H9 (cell line): Measurements from ENCODE around the gene ACADM. TPM values are rescaled to one million over a fixed set of nuclear protein-coding genes. Genes with fewer than 3 reads are reported as not detected.

ENCODE experiments used
- DNase-seq: peaks from one replicate; pipeline ENCODE4 v3.0.0-alpha.2; 2017
- H2AFZ ChIP-seq: one replicate; pipeline ENCODE4 v1.6.1; 2013; ENCODE audit warnings: mild to moderate bottlenecking, low read length, control low read depth, moderate library complexity
- H2AK5ac ChIP-seq: 2 replicates; pipeline ENCODE4 v1.6.1; 2013; ENCODE audit warnings: low read length, control low read depth, mixed read lengths; ENCODE audit not compliant: insufficient read length
- H2BK120ac ChIP-seq: one replicate; pipeline ENCODE4 v1.6.1; 2013; ENCODE audit warnings: low read depth, mild to moderate bottlenecking, low read length, control low read depth, inconsistent platforms; ENCODE audit not compliant: poor library complexity, severe bottlenecking
- H2BK12ac ChIP-seq: 2 replicates; pipeline ENCODE4 v1.6.1; 2013; ENCODE audit warnings: low read length, control low read depth, mixed read lengths, low read depth; ENCODE audit not compliant: insufficient read length
- H2BK15ac ChIP-seq: 2 replicates; pipeline ENCODE4 v1.6.1; 2013; ENCODE audit warnings: low read depth, low read length, control low read depth
- H2BK20ac ChIP-seq: one replicate; pipeline ENCODE4 v1.6.1; 2013; ENCODE audit warnings: low read depth, mild to moderate bottlenecking, low read length, control low read depth, inconsistent platforms; ENCODE audit not compliant: poor library complexity, severe bottlenecking
- H2BK5ac ChIP-seq: 2 replicates; pipeline ENCODE4 v1.6.1; 2013; ENCODE audit warnings: low read length, control low read depth, mixed read lengths; ENCODE audit not compliant: insufficient read length
- H3K14ac ChIP-seq: 2 replicates; pipeline ENCODE4 v1.6.1; 2013; ENCODE audit warnings: low read length, control low read depth; ENCODE audit not compliant: insufficient read depth
- H3K18ac ChIP-seq: 2 replicates; pipeline ENCODE4 v1.6.1; 2013; ENCODE audit warnings: low read depth, mild to moderate bottlenecking, mixed read lengths, low read length, control low read depth; ENCODE audit not compliant: insufficient read length
- H3K23ac ChIP-seq: 2 replicates; pipeline ENCODE4 v1.6.1; 2013; ENCODE audit warnings: low read length, control low read depth, mixed read lengths, low read depth; ENCODE audit not compliant: insufficient read length
- H3K23me2 ChIP-seq: 2 replicates; pipeline ENCODE4 v1.6.1; 2013; ENCODE audit warnings: low read depth, mild to moderate bottlenecking, mixed read lengths, low read length, control low read depth; ENCODE audit not compliant: insufficient read length, poor library complexity, severe bottlenecking
- H3K27ac ChIP-seq: 2 replicates; pipeline ENCODE4 v1.5.1; 2013; ENCODE audit warnings: low read length, control low read depth, mixed read lengths, low read depth; ENCODE audit not compliant: insufficient read length
- H3K27me3 ChIP-seq: 2 replicates; pipeline ENCODE4 v1.6.1; 2013; ENCODE audit warnings: low read length, control low read depth, inconsistent platforms; ENCODE audit not compliant: insufficient read depth
- H3K4ac ChIP-seq: 2 replicates; pipeline ENCODE4 v1.6.1; 2013; ENCODE audit warnings: low read depth, mild to moderate bottlenecking, control low read depth, inconsistent platforms, low read length, moderate library complexity
- H3K4me1 ChIP-seq: 2 replicates; pipeline ENCODE4 v1.6.1; 2013; ENCODE audit warnings: low read length, control low read depth, inconsistent platforms; ENCODE audit not compliant: insufficient read depth
- H3K4me2 ChIP-seq: 2 replicates; pipeline ENCODE4 v1.6.1; 2013; ENCODE audit warnings: low read length, control low read depth, mixed read lengths; ENCODE audit not compliant: insufficient read length, insufficient read depth
- H3K56ac ChIP-seq: 2 replicates; pipeline ENCODE4 v1.6.1; 2013; ENCODE audit warnings: low read depth, mild to moderate bottlenecking, mixed read lengths, low read length, control low read depth; ENCODE audit not compliant: insufficient read length
- H3K79me1 ChIP-seq: 2 replicates; pipeline ENCODE4 v1.6.1; 2013; ENCODE audit warnings: low read depth, mild to moderate bottlenecking, moderate library complexity, low read length, control low read depth, inconsistent platforms; ENCODE audit not compliant: insufficient read depth, poor library complexity, severe bottlenecking
- H3K79me2 ChIP-seq: 2 replicates; pipeline ENCODE4 v1.6.1; 2013; ENCODE audit warnings: low read length, control low read depth, inconsistent platforms; ENCODE audit not compliant: insufficient read depth
- H3K9ac ChIP-seq: 2 replicates; pipeline ENCODE4 v1.6.1; 2013; ENCODE audit warnings: low read length, control low read depth, mixed read lengths; ENCODE audit not compliant: insufficient read length; ENCODE audit errors: extremely low read depth
- H3K9me3 ChIP-seq: one replicate; pipeline ENCODE4 v1.6.1; 2013; ENCODE audit warnings: low read depth, low read length, inconsistent platforms; ENCODE audit not compliant: control insufficient read depth
- H3T11ph ChIP-seq: one replicate; pipeline ENCODE4 v1.6.1; 2013; ENCODE audit warnings: mild to moderate bottlenecking, low read length, control low read depth, inconsistent platforms
- H4K20me1 ChIP-seq: one replicate; pipeline ENCODE4 v1.6.1; 2013; ENCODE audit not compliant: control insufficient read depth, insufficient read length, insufficient read depth
- H4K5ac ChIP-seq: 2 replicates; pipeline ENCODE4 v1.6.1; 2013; ENCODE audit warnings: low read depth, mild to moderate bottlenecking, mixed read lengths, low read length, control low read depth; ENCODE audit not compliant: insufficient read length
- H4K8ac ChIP-seq: replicated peaks from 2 replicates; pipeline ENCODE4 v1.6.1; 2013; ENCODE audit warnings: low read length, control low read depth, mixed read lengths, low read depth; ENCODE audit not compliant: insufficient read length
- H4K91ac ChIP-seq: 2 replicates; pipeline ENCODE4 v1.6.1; 2013; ENCODE audit warnings: low read depth, mild to moderate bottlenecking, moderate library complexity, mixed read lengths, low read length, control low read depth; ENCODE audit not compliant: insufficient read length
- H3K27ac Mint-ChIP-seq, 3 experiments: 2 replicates in 2 of 3; 3 replicates in 1 of 3; pipeline ENCODE4 v1.8.0; 2020 to 2021; ENCODE audit warnings: mixed read lengths in 3 of 3, mild to moderate bottlenecking in 1 of 3, moderate library complexity in 1 of 3
- H3K27me3 Mint-ChIP-seq: 2 replicates; pipeline ENCODE4 v1.8.0; 2021; ENCODE audit warnings: low read depth, mild to moderate bottlenecking, moderate library complexity, mixed read lengths
- H3K36me3 Mint-ChIP-seq, 3 experiments: 2 replicates in 2 of 3; 3 replicates in 1 of 3; pipeline ENCODE4 v1.8.0; 2020 to 2021; ENCODE audit warnings: low read depth in 3 of 3, mixed read lengths in 3 of 3; ENCODE audit not compliant: insufficient read depth in 1 of 3
- H3K4me1 Mint-ChIP-seq, 2 experiments: 2 replicates each; pipeline ENCODE4 v1.8.0; 2020; ENCODE audit warnings: mixed read lengths in 2 of 2
- H3K4me3 Mint-ChIP-seq, 2 experiments: 2 replicates in 1 of 2; 3 replicates in 1 of 2; pipeline ENCODE4 v1.8.0; 2020 to 2021; ENCODE audit warnings: mild to moderate bottlenecking in 2 of 2, mixed read lengths in 2 of 2, moderate library complexity in 1 of 2
- H3K9me3 Mint-ChIP-seq, 2 experiments: 2 replicates in 1 of 2; 3 replicates in 1 of 2; pipeline ENCODE4 v1.8.0; 2020; ENCODE audit warnings: mild to moderate bottlenecking in 2 of 2, mixed read lengths in 2 of 2, moderate library complexity in 1 of 2
- CTCF ChIP-seq: fragments of 200-600 bp; sonication (generic); conservative IDR thresholded peaks from 3 replicates; pipeline ENCODE4 v1.8.0; 2021; ENCODE audit warnings: antibody characterized with exemption, mild to moderate bottlenecking
- WGBS: extraction: QIAGEN DNeasy Blood & Tissue Kit; methylation state at CpG from one replicate; pipeline ENCODE4 v1.1.7; 2013; ENCODE audit warnings: missing lambda C conversion rate, low lambda C conversion rate, mixed read lengths; ENCODE audit not compliant: insufficient read length; ENCODE audit errors: extremely low coverage; 5-methylcytosine and 5-hydroxymethylcytosine counted together
- total RNA-seq: library from RNA; stranded (reverse); gene quantifications from 2 replicates; pipeline ENCODE4 v1.2.1, GENCODE V29; 2021

The ACADM gene
- total RNA-seq, 1 experiment from 2014 or later = 51.3 TPM

- Histone ChIP-seq H3K27ac (no peak overlapping the region), H2BK120ac (no peak overlapping the region), H3K23ac (no peak overlapping the region), H2BK15ac (no peak overlapping the region), H2BK12ac (no peak overlapping the region), H4K8ac (no peak overlapping the region), H3K4me2 (no peak overlapping the region), H3K79me2 (no peaks in the 10 kb centered on the region), H4K20me1 (no peaks in the 10 kb centered on the region), H3K18ac (no peak overlapping the region), H4K5ac (no peak overlapping the region), H3K9me3 (no peaks in the 10 kb centered on the region), H4K91ac (no peak overlapping the region), H2BK20ac (no peak overlapping the region), H2AK5ac (no peak overlapping the region), H2BK5ac (no peak overlapping the region), H3T11ph (no peak overlapping the region), H3K23me2 (no peaks in the 10 kb centered on the region), H3K79me1 (no peaks in the 10 kb centered on the region), H3K9ac (no peak overlapping the region), H3K14ac (no peak overlapping the region), H3K27me3 (no peaks in the 10 kb centered on the region), H3K4me1 (no peaks in the 10 kb centered on the region), H3K56ac (no peak overlapping the region), H2AFZ (no peak overlapping the region), H3K4ac (no peak overlapping the region)
- H3K4me3 Mint-ChIP-seq = no peak overlapping the region
- WGBS = no CpG with 5 or more reads among the region's 6 CpGs
- DNase-seq = no peak
- no peaks in the 10 kb centered on the region for H3K4me1 Mint-ChIP-seq
- peaks cover 0 to 27% (median 25%) of the 10 kb centered on the region in 3 experiments; a peak in 5 of 7 replicates for H3K36me3 Mint-ChIP-seq
- peak overlapping the region in 2 of 3 experiments; percentile 69 to 89; a peak in 2 of 7 replicates for H3K27ac Mint-ChIP-seq
- H3K9me3 Mint-ChIP-seq = no peaks in the 10 kb centered on the region
- H3K27me3 Mint-ChIP-seq = no peaks in the 10 kb centered on the region
- TF ChIP-seq CTCF = no peak
Observed at GRCh38 chr1:75742047-75742625, 17.6 kb downstream of the ACADM start.
